ENCODE measurements around the gene UQCR10. TPM values are rescaled to one million over a fixed set of nuclear protein-coding genes. Genes with fewer than 3 reads are reported as not detected.
A peak's percentile ranks its signal among the peaks of the same experiment; 100 is the strongest.

UQCR10 gene
- total RNA-seq (2012; rRNA removed): 103 and 131 TPM in 2 replicates
- polyA plus RNA-seq (2012; rRNA removed): 260 and 285 TPM in 2 replicates
- polyA plus RNA-seq (2012; cell fraction: cytosol; rRNA removed): 186 and 231 TPM in 2 replicates
- 43.0 and 59.7 TPM in 2 replicates for polyA plus RNA-seq (2012; cell fraction: nucleus; rRNA removed; ENCODE audit: low replicate concordance)
- Bru-seq, nascent RNA: percentile 81 among the genes with signal in this experiment
- percentile 67 among the genes with signal in this experiment for BruChase-seq, experiment 1, labeled RNA remaining after a 6-hour chase
- BruChase-seq, experiment 2, labeled RNA remaining after a 2-hour chase: percentile 68 among the genes with signal in this experiment
- long read RNA-seq, transcript UQCR10-201 (2 exons, 916 nt): major isoform, 137 of 183 reads
- long read RNA-seq, transcript UQCR10-202 (2 exons, 584 nt): minor isoform, 23 of 183 reads
- long read RNA-seq, partial matches to known transcripts: 0 of 183 reads
- long read RNA-seq, other reads (novel, unspliced or antisense): 23 of 183 reads

DNA sequence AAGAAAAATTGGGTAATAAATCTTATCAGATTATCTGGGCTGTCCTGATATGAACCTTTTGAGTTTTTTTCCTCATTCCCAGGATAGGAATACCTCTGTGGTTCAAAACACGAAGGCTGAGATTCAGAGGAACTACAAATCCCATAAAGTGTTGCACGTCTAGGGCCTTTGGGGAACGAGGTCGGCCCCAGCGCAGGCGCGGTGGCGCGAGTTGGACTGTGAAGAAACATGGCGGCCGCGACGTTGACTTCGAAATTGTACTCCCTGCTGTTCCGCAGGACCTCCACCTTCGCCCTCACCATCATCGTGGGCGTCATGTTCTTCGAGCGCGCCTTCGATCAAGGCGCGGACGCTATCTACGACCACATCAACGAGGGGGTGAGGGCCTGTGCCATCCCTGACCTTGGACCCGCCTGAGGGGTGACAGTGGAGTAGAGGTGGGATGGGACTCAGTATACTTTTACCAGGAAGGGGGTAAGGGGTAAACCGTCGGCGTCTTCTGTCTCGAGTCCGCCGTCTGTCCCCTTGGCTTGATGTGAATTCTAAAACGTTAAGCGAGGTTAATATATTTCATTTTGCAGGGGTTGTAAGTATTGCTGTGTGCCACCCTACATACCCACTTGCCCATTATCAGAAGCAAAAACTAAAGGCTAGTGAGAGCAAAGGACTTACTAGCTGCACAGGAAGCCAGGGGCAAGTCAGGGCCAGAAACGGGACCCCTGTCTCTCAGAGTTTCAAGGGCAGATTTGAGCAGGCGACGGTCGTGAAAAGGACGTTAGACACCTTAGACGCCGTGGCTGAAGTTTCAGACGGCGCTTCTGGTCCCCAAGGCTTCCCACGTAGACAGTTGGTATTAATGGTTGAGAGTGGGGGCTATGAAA, at the start of gene UQCR10:
TSS of gene UQCR10 (plus strand) at position 199 of the 881 bp plus-strand sequence. CDS start at position 229, 30 bp downstream.
- TF ChIP-seq POLR2A (IDR thresholded peaks at IDR 0.05; ENCODE audit: low read depth, low read length) (0 out of 2 replicates have a peak, but pooled peaks have one; percentile 48), NFE2L2 (IDR thresholded peaks at IDR 0.05; ENCODE audit: low read depth, low read length) (no peak), CEBPB (IDR thresholded peaks at IDR 0.05; ENCODE audit: low read depth, low read length) (peak; percentile 65)
- intact Hi-C loops (cut with micrococcal nuclease) (no loop called here), dilution Hi-C loops (cut with HindIII; ENCODE audit: low sequenced_read_pairs, unreplicated experiment) (no loop called here), in situ Hi-C loops (cut with MboI; ENCODE audit: low sequenced_read_pairs) (no loop called here)
- CTCF ChIA-PET: no interaction called here
- DNase-seq (peak; percentile 88), ATAC-seq (ENCODE audit: low read depth) (peak; percentile 90)
- H4K20me1 ChIP-seq (ENCODE audit: insufficient read depth, low read length): peaks cover 5% of the 10 kb centered on the region
- peak within 1 kb of the TSS; percentile 96 for H3K9ac ChIP-seq (ENCODE audit: low read depth, low read length)
- H2BK15ac ChIP-seq (ENCODE audit: low read depth, low read length): peak within 1 kb of the TSS; percentile 71; the same call in 2 of the 3 replicates
- H3K4me2 ChIP-seq (ENCODE audit: low read depth, low read length): peak within 1 kb of the TSS; percentile 89
- peak within 1 kb of the TSS; percentile 100 for H3K14ac ChIP-seq (replicated peaks; ENCODE audit: low read depth, low read length)
- peak within 1 kb of the TSS; percentile 89 to 99 for H4K8ac ChIP-seq (ENCODE audit: low read depth in 2 of 2, low read length in 2 of 2)
- peak within 1 kb of the TSS; percentile 99 for H3K4ac ChIP-seq (ENCODE audit: low read depth, low read length)
- H3K4me3 ChIP-seq (ENCODE audit: insufficient read depth, low read depth, low read length): peak within 1 kb of the TSS; percentile 82
- H3K27ac ChIP-seq (ENCODE audit: insufficient read depth, low read length): peak within 1 kb of the TSS; percentile 94
- H3K9me1 ChIP-seq (ENCODE audit: insufficient read depth, low read length): peaks cover 9% of the 10 kb centered on the region
- no peaks in the 10 kb centered on the region for H3K27me3 ChIP-seq (ENCODE audit: control insufficient read depth, insufficient read depth, low read length)
- H3K36me3 ChIP-seq (ENCODE audit: control insufficient read depth, insufficient read depth, low read length): peaks cover 12% of the 10 kb centered on the region
- no TSS peak for BruUV-seq (replicated peaks)
- H4K91ac ChIP-seq (ENCODE audit: insufficient read depth, low read depth, low read length): peak within 1 kb of the TSS; percentile 99
- peaks cover 22 to 72% of the 10 kb centered on the region in 2 experiments for H3K79me1 ChIP-seq (ENCODE audit: low read depth in 1 of 2, low read length in 2 of 2)
- 12% methylated on average over 22 of the region's 46 CpGs; no CpG with 5 or more reads in 1 of the 2 experiments for WGBS, 2 experiments (ENCODE audit: extremely low coverage in 2 of 2, insufficient read length in 1 of 2)
- H3K56ac ChIP-seq (ENCODE audit: extremely low read depth, insufficient read depth, low read length): peak within 1 kb of the TSS; percentile 82
- peak within 1 kb of the TSS; percentile 98 for H2BK5ac ChIP-seq (ENCODE audit: low read depth, low read length, poor library complexity, severe bottlenecking)
- peak within 1 kb of the TSS; percentile 100 for H3K23ac ChIP-seq (ENCODE audit: low read depth, low read length)
- peak within 1 kb of the TSS; percentile 89 for H2BK120ac ChIP-seq (ENCODE audit: low read depth, low read length)
- peak within 1 kb of the TSS; percentile 99 for H4K5ac ChIP-seq (ENCODE audit: low read depth, low read length)
- peak within 1 kb of the TSS; percentile 98 for H2AK9ac ChIP-seq (replicated peaks; ENCODE audit: low read depth, low read length, poor library complexity)
- H3K4me1 ChIP-seq (ENCODE audit: control insufficient read depth, insufficient read depth, low read length): peaks cover 4% of the 10 kb centered on the region; the same call in 1 of the 2 replicates
- peak within 1 kb of the TSS; percentile 99 for H2AFZ ChIP-seq (replicated peaks; ENCODE audit: low read length, poor library complexity)
- POLR2A ChIA-PET (ENCODE audit: unreplicated experiment): no interaction called here
- peak within 1 kb of the TSS; percentile 98 for H2AK5ac ChIP-seq (ENCODE audit: low read depth, low read length)
- peak within 1 kb of the TSS; percentile 96 for H3K18ac ChIP-seq (ENCODE audit: low read depth, low read length)
- peak within 1 kb of the TSS; percentile 38; the same call in 1 of the 2 replicates for H2BK20ac ChIP-seq (ENCODE audit: low read depth, low read length)
- no peaks in the 10 kb centered on the region for H3K9me3 ChIP-seq (ENCODE audit: control insufficient read depth, insufficient read depth, low read length)
